ENCODE data around the gene TMEM234.

TMEM234 gene

DNA sequence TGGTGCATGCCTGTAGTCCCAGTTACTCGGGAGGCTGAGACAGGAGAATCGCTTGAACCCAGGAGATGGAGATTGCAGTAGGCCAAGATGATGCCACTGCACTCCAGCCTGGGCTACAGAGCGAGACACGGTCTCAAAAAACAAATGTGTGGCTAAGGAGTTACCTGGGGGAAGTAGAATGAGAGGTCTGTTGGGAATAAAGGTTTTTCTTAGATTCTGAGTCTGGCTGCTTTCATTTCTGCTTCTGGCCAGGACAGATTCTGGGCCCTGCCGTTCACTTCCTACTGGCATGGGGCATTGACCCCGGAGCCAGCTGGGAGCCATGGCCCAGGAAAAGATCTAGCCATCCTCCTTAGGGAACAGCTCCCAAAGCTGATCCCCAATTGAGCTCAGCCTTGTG is 13.7 kb downstream of the TMEM234 start:
- TF ChIP-seq, protein P1, sequence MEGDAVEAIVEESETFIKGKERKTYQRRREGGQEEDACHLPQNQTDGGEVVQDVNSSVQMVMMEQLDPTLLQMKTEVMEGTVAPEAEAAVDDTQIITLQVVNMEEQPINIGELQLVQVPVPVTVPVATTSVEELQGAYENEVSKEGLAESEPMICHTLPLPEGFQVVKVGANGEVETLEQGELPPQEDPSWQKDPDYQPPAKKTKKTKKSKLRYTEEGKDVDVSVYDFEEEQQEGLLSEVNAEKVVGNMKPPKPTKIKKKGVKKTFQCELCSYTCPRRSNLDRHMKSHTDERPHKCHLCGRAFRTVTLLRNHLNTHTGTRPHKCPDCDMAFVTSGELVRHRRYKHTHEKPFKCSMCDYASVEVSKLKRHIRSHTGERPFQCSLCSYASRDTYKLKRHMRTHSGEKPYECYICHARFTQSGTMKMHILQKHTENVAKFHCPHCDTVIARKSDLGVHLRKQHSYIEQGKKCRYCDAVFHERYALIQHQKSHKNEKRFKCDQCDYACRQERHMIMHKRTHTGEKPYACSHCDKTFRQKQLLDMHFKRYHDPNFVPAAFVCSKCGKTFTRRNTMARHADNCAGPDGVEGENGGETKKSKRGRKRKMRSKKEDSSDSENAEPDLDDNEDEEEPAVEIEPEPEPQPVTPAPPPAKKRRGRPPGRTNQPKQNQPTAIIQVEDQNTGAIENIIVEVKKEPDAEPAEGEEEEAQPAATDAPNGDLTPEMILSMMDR (IDR thresholded peaks at IDR 0.05; ENCODE audit: insufficient read depth, missing control alignments): no peak
- FAIRE-seq (no peak), DNase-seq (ENCODE audit: insufficient read length, low spot score) (no peak)

DNA sequence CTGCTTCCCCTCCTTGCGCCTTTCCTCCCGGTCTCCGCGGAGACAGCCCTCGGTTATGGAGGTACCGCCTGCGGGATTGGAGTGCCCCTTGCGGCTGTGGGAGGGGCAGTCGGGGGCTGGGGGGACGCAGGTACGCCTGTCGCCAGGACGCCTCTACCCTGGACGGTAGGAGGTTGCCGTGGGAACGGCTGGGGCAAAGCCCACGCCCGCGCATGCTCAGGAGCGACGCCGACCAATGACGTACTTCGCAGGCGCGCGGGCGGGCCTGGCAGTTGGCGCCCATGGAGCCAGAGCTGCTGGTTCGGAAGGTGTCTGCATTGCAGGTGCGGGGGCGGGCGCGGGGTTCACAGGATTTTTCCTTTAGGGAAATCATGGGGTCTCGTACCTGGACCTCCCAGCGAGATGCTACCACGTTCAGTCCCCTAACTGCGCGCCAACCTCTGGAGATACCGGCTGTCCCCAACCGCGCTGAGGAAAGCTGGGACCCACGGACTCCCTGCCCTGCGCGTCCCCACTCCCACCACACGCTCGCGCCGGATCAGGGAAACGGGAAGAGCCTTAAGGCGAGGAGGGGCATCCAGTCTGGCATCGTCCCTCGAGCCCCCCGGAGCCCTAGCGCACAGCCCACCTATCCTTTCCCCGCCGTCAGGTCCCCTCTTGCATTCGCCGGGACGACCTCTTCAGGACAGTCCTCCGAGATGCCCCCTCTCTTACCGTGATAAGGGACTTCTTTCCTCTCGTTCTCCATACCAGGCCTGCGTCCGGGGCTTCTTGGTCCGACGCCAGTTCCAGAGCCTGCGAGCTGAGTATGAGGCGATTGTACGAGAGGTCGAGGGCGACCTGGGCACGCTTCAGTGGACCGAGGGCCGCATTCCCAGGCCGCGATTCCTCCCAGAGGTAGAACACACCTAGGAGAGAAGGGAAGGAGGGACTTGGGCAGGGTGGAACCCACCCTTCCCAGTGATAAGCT is 16.5 kb downstream of the TMEM234 start, which contains the start of gene IQCC:
IQCC (plus strand) TSS at position 271 of the 970 bp plus-strand sequence; CDS start at position 282, 11 bp downstream.
- FAIRE-seq (no peak), DNase-seq (ENCODE audit: insufficient read length, low spot score) (peak; percentile 94)
- TF ChIP-seq, protein P1 (IDR thresholded peaks at IDR 0.05; ENCODE audit: insufficient read depth, missing control alignments): no peak

DNA sequence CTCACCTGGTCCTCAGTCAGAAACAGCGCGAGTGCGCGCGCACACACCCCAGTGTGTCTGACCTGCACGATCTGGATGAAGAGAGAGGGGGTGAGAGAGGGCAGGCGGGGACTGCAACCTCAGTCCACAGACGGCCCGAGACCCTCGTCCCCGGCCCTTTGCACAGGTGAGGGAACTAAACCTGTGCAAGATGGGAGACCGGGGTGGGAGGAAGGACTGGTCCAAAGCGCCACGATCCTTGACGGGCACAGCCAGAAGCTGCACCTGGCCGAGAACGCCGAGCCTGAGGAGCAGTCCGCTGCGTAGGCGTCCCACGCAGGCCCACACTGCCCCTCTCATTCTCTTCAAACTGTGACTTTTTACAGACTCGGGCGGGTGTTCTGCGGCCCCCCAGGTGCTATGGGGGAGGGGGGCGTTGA is 17.2 kb downstream of the TMEM234 start:
- FAIRE-seq: no peak

DNA sequence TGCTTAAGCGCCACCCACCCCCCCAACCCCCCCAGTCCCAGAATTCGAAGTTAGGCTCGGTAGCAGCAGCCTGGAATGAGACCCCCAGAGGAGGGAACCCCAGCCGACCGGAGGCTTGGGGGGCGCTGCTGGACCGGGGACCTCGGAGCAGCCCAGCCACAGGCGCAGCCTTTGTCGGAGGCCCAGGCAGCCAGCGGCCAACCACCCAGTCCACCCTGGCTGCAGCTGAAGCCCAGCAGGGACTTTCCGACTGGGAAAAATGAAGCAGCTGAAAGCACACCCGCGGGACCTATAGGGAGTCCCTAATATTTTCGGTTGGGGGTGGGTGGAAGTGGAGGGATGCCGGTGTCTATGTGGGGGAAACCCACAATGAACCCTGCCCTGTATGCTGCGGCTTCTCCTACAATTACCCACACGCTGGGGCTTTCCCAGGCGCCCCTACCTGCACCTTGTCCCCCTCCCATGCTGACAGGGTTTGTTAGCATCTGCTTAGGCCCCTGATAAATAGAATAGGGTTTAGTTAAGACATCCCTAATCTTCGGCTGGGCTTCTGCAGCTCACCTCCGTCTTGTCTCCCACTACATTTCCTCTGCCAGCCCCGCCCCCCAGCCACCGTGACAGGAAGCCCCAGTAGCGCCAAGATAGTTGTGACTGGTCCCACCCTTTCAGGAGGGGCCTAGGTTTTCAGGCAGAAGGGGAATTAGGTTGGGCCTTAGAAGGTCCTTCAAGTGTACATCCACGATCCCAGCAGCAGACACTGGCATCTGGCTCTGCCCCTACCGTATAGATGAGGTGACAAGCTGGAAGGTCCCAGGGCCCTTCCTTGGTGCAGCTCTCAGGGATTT is 20.9 kb downstream of the TMEM234 start:
- no peak for DNase-seq (ENCODE audit: insufficient read length, low spot score)
- FAIRE-seq: no peak
- TF ChIP-seq, protein P1 (IDR thresholded peaks at IDR 0.05; ENCODE audit: insufficient read depth, missing control alignments): no peak

More for the DNA sequence above, 17.2 kb downstream of the TMEM234 start:
- TF ChIP-seq, protein P1 (IDR thresholded peaks at IDR 0.05; ENCODE audit: insufficient read depth, missing control alignments): no peak
- DNase-seq (ENCODE audit: insufficient read length, low spot score): no peak

DNA sequence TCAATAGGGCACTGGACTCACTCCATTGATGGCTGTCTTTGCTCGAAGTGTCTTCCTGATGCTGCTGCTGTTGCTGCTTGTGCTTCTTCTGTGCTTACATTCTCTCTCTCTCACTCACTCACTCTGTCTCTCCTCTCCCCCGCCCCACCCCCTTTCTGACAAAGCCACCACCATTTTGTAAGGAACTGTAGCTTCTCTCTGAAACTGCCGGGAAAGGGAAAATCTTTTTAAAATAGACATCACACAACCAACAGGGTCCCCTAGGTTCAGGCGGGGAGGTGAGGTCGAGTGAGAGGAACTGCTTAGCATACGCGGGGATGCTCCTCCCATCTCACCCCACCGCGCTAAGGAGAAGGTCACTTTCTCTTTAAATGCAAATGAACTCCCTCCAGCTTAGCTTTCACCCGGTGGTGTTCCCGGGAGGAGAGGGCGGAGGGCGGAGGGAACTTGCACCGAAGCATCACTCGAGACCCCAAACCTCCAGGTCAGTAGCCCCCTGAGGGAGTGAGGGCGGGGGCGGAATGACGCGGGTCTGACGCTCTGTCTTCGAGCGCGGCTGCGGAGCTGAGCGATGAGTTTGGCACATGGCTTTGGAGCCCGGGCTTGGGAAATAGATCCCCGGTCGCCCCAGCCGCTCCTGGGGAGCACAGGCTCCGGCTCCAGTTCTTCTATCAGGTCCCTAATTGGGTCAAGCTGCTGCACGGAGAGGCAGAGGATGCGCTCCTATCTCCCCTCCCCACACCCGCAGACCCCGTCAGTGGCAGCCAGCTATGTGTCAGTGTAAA is 21.7 kb downstream of the TMEM234 start, which contains the start of gene CCDC28B:
CCDC28B (plus strand) TSS at position 370 of the 785 bp plus-strand sequence. CDS start 1,341 bp downstream, outside the sequence.
- DNase-seq (ENCODE audit: insufficient read length, low spot score) (peak; percentile 94), FAIRE-seq (no peak)
- TF ChIP-seq, protein P1 (IDR thresholded peaks at IDR 0.05; ENCODE audit: insufficient read depth, missing control alignments): no peak

DNA sequence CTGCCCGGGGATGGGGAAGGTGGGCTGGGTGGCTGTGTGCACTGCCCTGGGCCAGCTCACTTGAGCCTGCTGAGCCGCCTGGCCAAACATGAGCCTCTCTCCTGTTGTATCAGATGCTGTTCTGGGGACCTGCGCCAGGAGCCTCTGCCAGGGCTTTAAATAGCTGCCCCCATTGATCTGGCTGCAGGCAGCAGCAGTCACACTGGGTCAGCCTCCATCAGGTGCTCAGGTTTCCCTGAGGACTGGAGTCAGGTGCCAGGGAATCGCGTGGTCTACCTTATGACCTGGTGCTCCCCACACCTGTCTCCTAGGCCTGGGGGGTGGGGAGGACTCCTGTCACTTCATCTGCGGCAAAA is 22.5 kb downstream of the TMEM234 start:
- DNase-seq (ENCODE audit: insufficient read length, low spot score) (no peak), FAIRE-seq (no peak)
- TF ChIP-seq, protein P1 (IDR thresholded peaks at IDR 0.05; ENCODE audit: insufficient read depth, missing control alignments): no peak

Measured in D721Med (cell line).